Fibroblast of mammary gland (primary cell): Measurements from ENCODE around the gene CEP295NL.

Source experiments
- DNase-seq: peaks from one replicate; pipeline ENCODE4 v3.0.0-alpha.2; 2010; ENCODE audit warnings: low read depth
- H3K4me3 ChIP-seq: 2 replicates; pipeline ENCODE4 v1.5.1; 2011; ENCODE audit warnings: low read depth, mild to moderate bottlenecking, low read length, moderate library complexity; ENCODE audit not compliant: control insufficient read depth
- CTCF ChIP-seq: conservative IDR thresholded peaks from 2 replicates; pipeline ENCODE4 v1.5.1; 2011; ENCODE audit warnings: low read depth, low read length, inconsistent platforms; ENCODE audit not compliant: control insufficient read depth, insufficient read depth

Gene CEP295NL

GRCh38 chr17:78888941-78889518 is 14.0 kb downstream of the CEP295NL start:
- H3K4me3 ChIP-seq: no peak overlapping the region
- TF ChIP-seq CTCF: no peak
- DNase-seq: no peak

GRCh38 chr17:78886954-78887353 is 16.0 kb downstream of the CEP295NL start:
- TF ChIP-seq CTCF: no peak
- H3K4me3 ChIP-seq: no peak overlapping the region
- no peak for DNase-seq

DNA sequence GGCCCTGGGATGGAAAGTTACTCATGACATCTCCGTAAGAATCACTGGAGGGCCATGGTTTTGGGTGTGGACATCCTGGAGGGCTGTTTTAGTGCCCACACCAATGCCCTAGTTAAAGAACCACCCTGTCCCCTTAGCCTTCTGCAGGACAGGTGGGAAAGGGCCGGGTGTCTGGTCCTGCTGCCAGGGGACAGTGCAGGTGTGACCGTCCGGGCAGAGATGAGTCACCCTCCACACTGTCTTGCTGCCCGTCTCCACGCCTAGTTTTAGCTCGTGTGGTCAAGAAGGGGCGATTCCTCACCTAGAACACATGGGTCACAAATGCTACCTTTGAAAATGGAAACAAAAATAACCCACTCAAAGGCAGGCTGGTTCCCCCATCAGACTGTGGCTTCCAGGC is 17.0 kb downstream of the CEP295NL start:
- no peak for TF ChIP-seq CTCF
- no peak for DNase-seq
- H3K4me3 ChIP-seq: no peak overlapping the region

- no peak for DNase-seq
- no peak for TF ChIP-seq CTCF
- H3K4me3 ChIP-seq: no peak overlapping the region
Observed at GRCh38 chr17:78884876-78885667, 17.9 kb downstream of the CEP295NL start.

- DNase-seq: peak; percentile 40
- TF ChIP-seq CTCF: no peak
- H3K4me3 ChIP-seq: peak overlapping the region; percentile 27
Observed at GRCh38 chr17:78884148-78884825, 18.7 kb downstream of the CEP295NL start.

GRCh38 chr17:78883533-78884131 is 19.4 kb downstream of the CEP295NL start:
- DNase-seq: peak; percentile 97
- H3K4me3 ChIP-seq: peak overlapping the region; percentile 27
- TF ChIP-seq CTCF: no peak
